Measurements from ENCODE around the gene GBGT1. TPM values are rescaled to one million over a fixed set of nuclear protein-coding genes. Genes with fewer than 3 reads are reported as not detected.

GBGT1 gene
- total RNA-seq, 6 experiments from 2014 or later, result 1.1 to 2.8 (median 1.7) TPM

Other genes with a start within 250 kb of the GBGT1 start
- gene TSC1, start 219.3 kb downstream of the GBGT1 start, total RNA-seq (2021; fragmentation: NEBNext Ultra II Directional; extraction: Animal tissue kit (Norgen Biotek cat#: 25700)), result 10 to 100 TPM; 36.0 to 39.7 (median 37.1) TPM
- under 1 TPM in 1 of 6 experiments, not detected in 5; 0.18 TPM for gene GFI1B, start 185.2 kb downstream of the GBGT1 start, total RNA-seq (2021; fragmentation: NEBNext Ultra II Directional; extraction: Animal tissue kit (Norgen Biotek cat#: 25700))
- gene GTF3C5, start 132.9 kb downstream of the GBGT1 start, total RNA-seq (2021; fragmentation: NEBNext Ultra II Directional; extraction: Animal tissue kit (Norgen Biotek cat#: 25700)), result 10 to 100 TPM; 34.5 to 40.2 (median 38.4) TPM
- gene CEL, start 101.9 kb downstream of the GBGT1 start, total RNA-seq (2021; fragmentation: NEBNext Ultra II Directional; extraction: Animal tissue kit (Norgen Biotek cat#: 25700)), result under 1 TPM; 0.25 to 0.60 (median 0.43) TPM
- 10 to 100 TPM; 12.1 to 15.8 (median 14.8) TPM for gene RALGDS, start 42.7 kb downstream of the GBGT1 start, total RNA-seq (2021; fragmentation: NEBNext Ultra II Directional; extraction: Animal tissue kit (Norgen Biotek cat#: 25700))
- gene OBP2B, start 45.3 kb upstream of the GBGT1 start, total RNA-seq (2021; fragmentation: NEBNext Ultra II Directional; extraction: Animal tissue kit (Norgen Biotek cat#: 25700)), result not detected
- not detected for gene ABO, start 111.3 kb upstream of the GBGT1 start, total RNA-seq (2021; fragmentation: NEBNext Ultra II Directional; extraction: Animal tissue kit (Norgen Biotek cat#: 25700))
- gene SURF6, start 172.3 kb upstream of the GBGT1 start, total RNA-seq (2021; fragmentation: NEBNext Ultra II Directional; extraction: Animal tissue kit (Norgen Biotek cat#: 25700)), result 10 to 100 TPM; 11.2 to 19.3 (median 13.5) TPM
- 10 to 100 TPM; 17.9 to 22.3 (median 20.8) TPM for gene MED22, start 184.2 kb upstream of the GBGT1 start, total RNA-seq (2021; fragmentation: NEBNext Ultra II Directional; extraction: Animal tissue kit (Norgen Biotek cat#: 25700))
- gene RPL7A, start 184.3 kb upstream of the GBGT1 start, total RNA-seq (2021; fragmentation: NEBNext Ultra II Directional; extraction: Animal tissue kit (Norgen Biotek cat#: 25700)), result 1,000 to 10,000 TPM; 2,011 to 2,156 (median 2,046) TPM
- 10 to 100 TPM; 25.3 to 29.1 (median 26.8) TPM for gene SURF1, start 192.6 kb upstream of the GBGT1 start, total RNA-seq (2021; fragmentation: NEBNext Ultra II Directional; extraction: Animal tissue kit (Norgen Biotek cat#: 25700))
- 10 to 100 TPM; 16.6 to 20.9 (median 18.2) TPM for gene SURF2, start 192.6 kb upstream of the GBGT1 start, total RNA-seq (2021; fragmentation: NEBNext Ultra II Directional; extraction: Animal tissue kit (Norgen Biotek cat#: 25700))
- 100 to 1,000 TPM; 406 to 474 (median 417) TPM for gene SURF4, start 212.1 kb upstream of the GBGT1 start, total RNA-seq (2021; fragmentation: NEBNext Ultra II Directional; extraction: Animal tissue kit (Norgen Biotek cat#: 25700))
- gene STKLD1, start 212.5 kb upstream of the GBGT1 start, total RNA-seq (2021; fragmentation: NEBNext Ultra II Directional; extraction: Animal tissue kit (Norgen Biotek cat#: 25700)), result 1 to 10 TPM in 2 of 6 experiments, under 1 TPM in 4; 0.46 to 1.4 (median 0.68) TPM

Measured in HFFc6 (cell line).